HEK293 (cell line): Measurements from ENCODE around the gene FAAP100.
A peak's percentile ranks its signal among the peaks of the same experiment; 100 is the strongest.

Experiments used
- BCL11B ChIP-seq: fragments of 450-650 bp; formaldehyde crosslinking; IDR thresholded peaks from 2 replicates; pipeline ENCODE4 v1.5.1; 2016; ENCODE audit warnings: low read depth, missing biosample characterization, missing genetic modification characterization
- FEZF1 ChIP-seq: fragments of 450-650 bp; formaldehyde crosslinking; IDR thresholded peaks from 2 replicates; pipeline ENCODE4 v1.5.1; 2016; ENCODE audit warnings: missing biosample characterization, missing genetic modification characterization
- IKZF3 ChIP-seq: fragments of 450-650 bp; IDR thresholded peaks from 2 replicates; pipeline ENCODE4 v1.5.0; 2018; ENCODE audit warnings: missing biosample characterization, mild to moderate bottlenecking, missing genetic modification characterization, moderate library complexity
- KLF9 ChIP-seq: fragments of 450-650 bp; formaldehyde crosslinking; IDR thresholded peaks from 2 replicates; pipeline ENCODE4 v1.5.1; 2016; ENCODE audit warnings: missing biosample characterization, missing genetic modification characterization, low read depth
- TRIM28 ChIP-seq: IDR thresholded peaks from 2 replicates; pipeline ENCODE4 v1.6.1; 2011; ENCODE audit warnings: low read length, control low read depth, borderline replicate concordance
- YY1 ChIP-seq: fragments of 450-650 bp; formaldehyde crosslinking; IDR thresholded peaks from 2 replicates; pipeline ENCODE4 v1.5.1; 2018; ENCODE audit warnings: missing biosample characterization, missing genetic modification characterization
- ZNF132 ChIP-seq: fragments of 450-650 bp; formaldehyde crosslinking; IDR thresholded peaks from 2 replicates; pipeline ENCODE4 v1.5.1; 2017; ENCODE audit warnings: missing biosample characterization, missing genetic modification characterization, borderline replicate concordance
- ZNF133 ChIP-seq: fragments of 450-650 bp; formaldehyde crosslinking; IDR thresholded peaks from 2 replicates; pipeline ENCODE4 v1.5.1; 2016; ENCODE audit warnings: missing biosample characterization, missing genetic modification characterization
- ZNF140 ChIP-seq: fragments of 450-650 bp; formaldehyde crosslinking; IDR thresholded peaks from 2 replicates; pipeline ENCODE4 v1.5.1; 2016; ENCODE audit warnings: missing biosample characterization, missing genetic modification characterization
- ZNF155 ChIP-seq: fragments of 450-650 bp; formaldehyde crosslinking; IDR thresholded peaks from 2 replicates; pipeline ENCODE4 v1.5.1; 2016; ENCODE audit warnings: missing biosample characterization, missing genetic modification characterization
- ZNF175 ChIP-seq: fragments of 450-650 bp; formaldehyde crosslinking; IDR thresholded peaks from 2 replicates; pipeline ENCODE4 v1.5.1; 2016; ENCODE audit warnings: missing biosample characterization, missing genetic modification characterization
- ZNF426 ChIP-seq: fragments of 450-650 bp; formaldehyde crosslinking; IDR thresholded peaks from 2 replicates; pipeline ENCODE4 v1.5.1; 2017; ENCODE audit warnings: missing biosample characterization, missing genetic modification characterization, mild to moderate bottlenecking, inconsistent platforms, moderate library complexity
- ZNF473 ChIP-seq: fragments of 450-650 bp; formaldehyde crosslinking; IDR thresholded peaks from 2 replicates; pipeline ENCODE4 v1.5.1; 2017; ENCODE audit warnings: missing biosample characterization, missing genetic modification characterization
- ZNF510 ChIP-seq: fragments of 450-650 bp; formaldehyde crosslinking; IDR thresholded peaks from 2 replicates; pipeline ENCODE4 v1.5.1; 2018; ENCODE audit warnings: mild to moderate bottlenecking, missing genetic modification characterization, missing biosample characterization; ENCODE audit not compliant: insufficient replicate concordance
- ZNF529 ChIP-seq: fragments of 450-650 bp; formaldehyde crosslinking; IDR thresholded peaks from 2 replicates; pipeline ENCODE4 v1.5.1; 2017; ENCODE audit warnings: missing genetic modification characterization, missing biosample characterization; ENCODE audit not compliant: insufficient replicate concordance
- ZNF555 ChIP-seq: fragments of 450-650 bp; formaldehyde crosslinking; conservative IDR thresholded peaks from 2 replicates; pipeline ENCODE4 v1.5.1; 2017; ENCODE audit warnings: missing biosample characterization, mild to moderate bottlenecking, missing genetic modification characterization, inconsistent platforms
- ZNF560 ChIP-seq: fragments of 450-650 bp; formaldehyde crosslinking; IDR thresholded peaks from 2 replicates; pipeline ENCODE4 v1.5.1; 2017; ENCODE audit warnings: missing biosample characterization, missing genetic modification characterization, borderline replicate concordance
- ZNF621 ChIP-seq: fragments of 450-650 bp; formaldehyde crosslinking; IDR thresholded peaks from 2 replicates; pipeline ENCODE4 v1.5.1; 2017; ENCODE audit warnings: missing biosample characterization, missing genetic modification characterization
- ZNF624 ChIP-seq: fragments of 450-650 bp; formaldehyde crosslinking; IDR thresholded peaks from 2 replicates; pipeline ENCODE4 v1.5.1; 2017; ENCODE audit warnings: missing biosample characterization, missing genetic modification characterization
- ZNF791 ChIP-seq: fragments of 450-650 bp; formaldehyde crosslinking; IDR thresholded peaks from 2 replicates; pipeline ENCODE4 v1.5.1; 2016; ENCODE audit warnings: missing biosample characterization, missing genetic modification characterization
- TF ChIP-seq, protein P1 (sequence below): fragments of 450-650 bp; formaldehyde crosslinking; IDR thresholded peaks from 2 replicates; pipeline ENCODE4 v1.5.1; 2016; ENCODE audit warnings: missing biosample characterization, missing genetic modification characterization, low read depth
- TF ChIP-seq, protein P2 (sequence below): fragments of 450-650 bp; formaldehyde crosslinking; IDR thresholded peaks from 2 replicates; pipeline ENCODE4 v1.5.1; 2016; ENCODE audit warnings: missing biosample characterization, missing genetic modification characterization
- TF ChIP-seq, protein P3 (sequence below): fragments of 450-650 bp; formaldehyde crosslinking; IDR thresholded peaks from 2 replicates; pipeline ENCODE4 v1.5.1; 2016; ENCODE audit warnings: missing biosample characterization, missing genetic modification characterization
- TF ChIP-seq, protein P4 (sequence below): fragments of 450-650 bp; formaldehyde crosslinking; IDR thresholded peaks from 2 replicates; pipeline ENCODE4 v1.5.1; 2016; ENCODE audit warnings: missing biosample characterization, missing genetic modification characterization
- TF ChIP-seq, protein P5 (sequence below): fragments of 450-650 bp; formaldehyde crosslinking; IDR thresholded peaks from 2 replicates; pipeline ENCODE4 v1.5.1; 2017; ENCODE audit warnings: missing biosample characterization, missing genetic modification characterization
- TF ChIP-seq, protein P6 (sequence below): fragments of 450-650 bp; formaldehyde crosslinking; IDR thresholded peaks from 2 replicates; pipeline ENCODE4 v1.5.1; 2016; ENCODE audit warnings: missing biosample characterization, missing genetic modification characterization

The FAAP100 gene

DNA sequence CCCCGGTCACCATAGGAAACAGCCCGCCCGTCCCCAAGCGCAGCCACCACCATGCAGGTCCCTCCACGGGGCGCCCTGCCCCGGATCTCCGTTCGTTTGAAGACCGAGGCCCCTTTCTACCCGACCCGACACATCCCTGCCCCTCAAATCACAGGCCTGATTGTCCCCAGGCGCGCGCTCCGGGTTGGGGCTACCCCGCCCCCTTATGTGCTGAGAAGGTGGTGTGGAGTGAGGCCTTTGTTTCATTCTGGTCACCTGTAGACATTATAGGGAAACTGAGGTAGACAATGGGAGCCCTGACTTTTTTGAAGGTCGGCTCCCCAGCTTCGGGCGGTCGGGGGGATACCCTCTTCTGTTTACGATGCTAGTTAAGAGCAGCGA is 38.8 kb downstream of the FAAP100 start (continued):
- TF ChIP-seq, protein P1, sequence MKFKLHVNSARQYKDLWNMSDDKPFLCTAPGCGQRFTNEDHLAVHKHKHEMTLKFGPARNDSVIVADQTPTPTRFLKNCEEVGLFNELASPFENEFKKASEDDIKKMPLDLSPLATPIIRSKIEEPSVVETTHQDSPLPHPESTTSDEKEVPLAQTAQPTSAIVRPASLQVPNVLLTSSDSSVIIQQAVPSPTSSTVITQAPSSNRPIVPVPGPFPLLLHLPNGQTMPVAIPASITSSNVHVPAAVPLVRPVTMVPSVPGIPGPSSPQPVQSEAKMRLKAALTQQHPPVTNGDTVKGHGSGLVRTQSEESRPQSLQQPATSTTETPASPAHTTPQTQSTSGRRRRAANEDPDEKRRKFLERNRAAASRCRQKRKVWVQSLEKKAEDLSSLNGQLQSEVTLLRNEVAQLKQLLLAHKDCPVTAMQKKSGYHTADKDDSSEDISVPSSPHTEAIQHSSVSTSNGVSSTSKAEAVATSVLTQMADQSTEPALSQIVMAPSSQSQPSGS (tag by site-specific recombination): no peak
- TF ChIP-seq, protein P2, sequence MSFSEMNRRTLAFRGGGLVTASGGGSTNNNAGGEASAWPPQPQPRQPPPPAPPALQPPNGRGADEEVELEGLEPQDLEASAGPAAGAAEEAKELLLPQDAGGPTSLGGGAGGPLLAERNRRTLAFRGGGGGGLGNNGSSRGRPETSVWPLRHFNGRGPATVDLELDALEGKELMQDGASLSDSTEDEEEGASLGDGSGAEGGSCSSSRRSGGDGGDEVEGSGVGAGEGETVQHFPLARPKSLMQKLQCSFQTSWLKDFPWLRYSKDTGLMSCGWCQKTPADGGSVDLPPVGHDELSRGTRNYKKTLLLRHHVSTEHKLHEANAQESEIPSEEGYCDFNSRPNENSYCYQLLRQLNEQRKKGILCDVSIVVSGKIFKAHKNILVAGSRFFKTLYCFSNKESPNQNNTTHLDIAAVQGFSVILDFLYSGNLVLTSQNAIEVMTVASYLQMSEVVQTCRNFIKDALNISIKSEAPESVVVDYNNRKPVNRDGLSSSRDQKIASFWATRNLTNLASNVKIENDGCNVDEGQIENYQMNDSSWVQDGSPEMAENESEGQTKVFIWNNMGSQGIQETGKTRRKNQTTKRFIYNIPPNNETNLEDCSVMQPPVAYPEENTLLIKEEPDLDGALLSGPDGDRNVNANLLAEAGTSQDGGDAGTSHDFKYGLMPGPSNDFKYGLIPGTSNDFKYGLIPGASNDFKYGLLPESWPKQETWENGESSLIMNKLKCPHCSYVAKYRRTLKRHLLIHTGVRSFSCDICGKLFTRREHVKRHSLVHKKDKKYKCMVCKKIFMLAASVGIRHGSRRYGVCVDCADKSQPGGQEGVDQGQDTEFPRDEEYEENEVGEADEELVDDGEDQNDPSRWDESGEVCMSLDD (tag by site-specific recombination): peak; percentile 7; the same call in 1 of the 2 replicates
- TF ChIP-seq, protein P3, sequence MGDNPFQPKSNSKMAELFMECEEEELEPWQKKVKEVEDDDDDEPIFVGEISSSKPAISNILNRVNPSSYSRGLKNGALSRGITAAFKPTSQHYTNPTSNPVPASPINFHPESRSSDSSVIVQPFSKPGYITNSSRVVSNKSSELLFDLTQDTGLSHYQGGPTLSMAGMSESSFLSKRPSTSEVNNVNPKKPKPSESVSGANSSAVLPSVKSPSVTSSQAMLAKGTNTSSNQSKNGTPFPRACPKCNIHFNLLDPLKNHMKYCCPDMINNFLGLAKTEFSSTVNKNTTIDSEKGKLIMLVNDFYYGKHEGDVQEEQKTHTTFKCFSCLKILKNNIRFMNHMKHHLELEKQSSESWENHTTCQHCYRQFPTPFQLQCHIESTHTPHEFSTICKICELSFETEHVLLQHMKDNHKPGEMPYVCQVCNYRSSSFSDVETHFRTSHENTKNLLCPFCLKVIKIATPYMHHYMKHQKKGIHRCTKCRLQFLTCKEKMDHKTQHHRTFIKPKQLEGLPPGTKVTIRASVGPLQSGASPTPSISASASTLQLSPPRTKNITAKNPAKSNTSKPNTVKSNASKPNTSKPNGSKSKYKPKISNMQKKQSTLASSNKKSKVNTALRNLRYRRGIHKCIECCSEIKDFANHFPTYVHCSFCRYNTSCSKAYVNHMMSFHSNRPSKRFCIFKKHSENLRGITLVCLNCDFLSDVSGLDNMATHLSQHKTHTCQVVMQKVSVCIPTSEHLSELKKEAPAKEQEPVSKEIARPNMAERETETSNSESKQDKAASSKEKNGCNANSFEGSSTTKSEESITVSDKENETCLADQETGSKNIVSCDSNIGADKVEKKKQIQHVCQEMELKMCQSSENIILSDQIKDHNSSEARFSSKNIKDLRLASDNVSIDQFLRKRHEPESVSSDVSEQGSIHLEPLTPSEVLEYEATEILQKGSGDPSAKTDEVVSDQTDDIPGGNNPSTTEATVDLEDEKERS (tag by site-specific recombination): no peak
- TF ChIP-seq ZNF791 (tag by site-specific recombination) (no peak), ZNF560 (tag by site-specific recombination) (no peak), ZNF133 (tag by site-specific recombination) (no peak), ZNF555 (tag by site-specific recombination) (no peak), ZNF621 (no peak), TRIM28 (no peak), BCL11B (tag by site-specific recombination) (no peak; the same call in 1 of the 2 replicates), FEZF1 (tag by site-specific recombination) (no peak), ZNF132 (tag by site-specific recombination) (no peak), ZNF473 (tag by site-specific recombination) (no peak), ZNF140 (tag by site-specific recombination) (no peak), ZNF155 (tag by site-specific recombination) (no peak), ZNF175 (tag by site-specific recombination) (no peak), YY1 (no peak), ZNF510 (tag by site-specific recombination) (no peak), ZNF529 (tag by site-specific recombination) (no peak), IKZF3 (tag by site-specific recombination) (no peak), ZNF426 (tag by site-specific recombination) (no peak), KLF9 (tag by site-specific recombination) (peak; percentile 79), ZNF624 (no peak)
- TF ChIP-seq, protein P4, sequence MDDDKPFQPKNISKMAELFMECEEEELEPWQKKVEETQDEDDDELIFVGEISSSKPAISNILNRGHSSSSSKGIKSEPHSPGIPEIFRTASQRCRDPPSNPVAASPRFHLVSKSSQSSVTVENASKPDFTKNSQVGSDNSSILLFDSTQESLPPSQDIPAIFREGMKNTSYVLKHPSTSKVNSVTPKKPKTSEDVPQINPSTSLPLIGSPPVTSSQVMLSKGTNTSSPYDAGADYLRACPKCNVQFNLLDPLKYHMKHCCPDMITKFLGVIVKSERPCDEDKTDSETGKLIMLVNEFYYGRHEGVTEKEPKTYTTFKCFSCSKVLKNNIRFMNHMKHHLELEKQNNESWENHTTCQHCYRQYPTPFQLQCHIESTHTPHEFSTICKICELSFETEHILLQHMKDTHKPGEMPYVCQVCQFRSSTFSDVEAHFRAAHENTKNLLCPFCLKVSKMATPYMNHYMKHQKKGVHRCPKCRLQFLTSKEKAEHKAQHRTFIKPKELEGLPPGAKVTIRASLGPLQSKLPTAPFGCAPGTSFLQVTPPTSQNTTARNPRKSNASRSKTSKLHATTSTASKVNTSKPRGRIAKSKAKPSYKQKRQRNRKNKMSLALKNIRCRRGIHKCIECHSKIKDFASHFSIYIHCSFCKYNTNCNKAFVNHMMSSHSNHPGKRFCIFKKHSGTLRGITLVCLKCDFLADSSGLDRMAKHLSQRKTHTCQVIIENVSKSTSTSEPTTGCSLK: no peak
- TF ChIP-seq, protein P5, sequence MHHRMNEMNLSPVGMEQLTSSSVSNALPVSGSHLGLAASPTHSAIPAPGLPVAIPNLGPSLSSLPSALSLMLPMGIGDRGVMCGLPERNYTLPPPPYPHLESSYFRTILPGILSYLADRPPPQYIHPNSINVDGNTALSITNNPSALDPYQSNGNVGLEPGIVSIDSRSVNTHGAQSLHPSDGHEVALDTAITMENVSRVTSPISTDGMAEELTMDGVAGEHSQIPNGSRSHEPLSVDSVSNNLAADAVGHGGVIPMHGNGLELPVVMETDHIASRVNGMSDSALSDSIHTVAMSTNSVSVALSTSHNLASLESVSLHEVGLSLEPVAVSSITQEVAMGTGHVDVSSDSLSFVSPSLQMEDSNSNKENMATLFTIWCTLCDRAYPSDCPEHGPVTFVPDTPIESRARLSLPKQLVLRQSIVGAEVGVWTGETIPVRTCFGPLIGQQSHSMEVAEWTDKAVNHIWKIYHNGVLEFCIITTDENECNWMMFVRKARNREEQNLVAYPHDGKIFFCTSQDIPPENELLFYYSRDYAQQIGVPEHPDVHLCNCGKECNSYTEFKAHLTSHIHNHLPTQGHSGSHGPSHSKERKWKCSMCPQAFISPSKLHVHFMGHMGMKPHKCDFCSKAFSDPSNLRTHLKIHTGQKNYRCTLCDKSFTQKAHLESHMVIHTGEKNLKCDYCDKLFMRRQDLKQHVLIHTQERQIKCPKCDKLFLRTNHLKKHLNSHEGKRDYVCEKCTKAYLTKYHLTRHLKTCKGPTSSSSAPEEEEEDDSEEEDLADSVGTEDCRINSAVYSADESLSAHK (tag by site-specific recombination): no peak; the same call in 1 of the 2 replicates
- TF ChIP-seq, protein P6, sequence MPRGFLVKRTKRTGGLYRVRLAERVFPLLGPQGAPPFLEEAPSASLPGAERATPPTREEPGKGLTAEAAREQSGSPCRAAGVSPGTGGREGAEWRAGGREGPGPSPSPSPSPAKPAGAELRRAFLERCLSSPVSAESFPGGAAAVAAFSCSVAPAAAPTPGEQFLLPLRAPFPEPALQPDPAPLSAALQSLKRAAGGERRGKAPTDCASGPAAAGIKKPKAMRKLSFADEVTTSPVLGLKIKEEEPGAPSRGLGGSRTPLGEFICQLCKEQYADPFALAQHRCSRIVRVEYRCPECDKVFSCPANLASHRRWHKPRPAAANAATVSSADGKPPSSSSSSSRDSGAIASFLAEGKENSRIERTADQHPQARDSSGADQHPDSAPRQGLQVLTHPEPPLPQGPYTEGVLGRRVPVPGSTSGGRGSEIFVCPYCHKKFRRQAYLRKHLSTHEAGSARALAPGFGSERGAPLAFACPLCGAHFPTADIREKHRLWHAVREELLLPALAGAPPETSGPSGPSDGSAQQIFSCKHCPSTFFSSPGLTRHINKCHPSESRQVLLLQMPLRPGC (tag by site-specific recombination): no peak
